Measurements from ENCODE around the gene RHPN2.
"Not testable (repeated sequence)": the region's sequence is repeated elsewhere in the genome, so short reads cannot be mapped to it uniquely, and the experiment has no call there.

Gene RHPN2

DNA sequence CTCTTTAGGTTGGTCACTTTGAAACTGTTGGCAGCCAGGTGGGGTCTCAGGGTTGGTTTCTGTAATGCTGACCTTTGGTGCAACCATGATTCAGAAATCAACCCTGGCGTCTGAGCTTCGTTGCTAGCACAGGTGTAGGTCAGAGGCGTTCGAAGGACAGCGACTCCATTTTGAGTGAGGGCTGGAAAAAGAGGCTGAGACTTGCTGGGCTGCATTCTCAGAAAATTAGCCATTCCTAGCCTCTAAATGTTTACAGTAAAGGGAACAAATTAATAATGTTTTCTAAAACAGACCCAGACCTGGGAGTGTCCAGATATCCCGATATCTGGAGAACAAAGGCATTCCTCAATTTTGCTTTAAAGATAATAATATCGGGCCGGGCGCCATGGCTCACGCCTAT is 29.2 kb downstream of the RHPN2 start:
- TF ChIP-seq, protein P1, sequence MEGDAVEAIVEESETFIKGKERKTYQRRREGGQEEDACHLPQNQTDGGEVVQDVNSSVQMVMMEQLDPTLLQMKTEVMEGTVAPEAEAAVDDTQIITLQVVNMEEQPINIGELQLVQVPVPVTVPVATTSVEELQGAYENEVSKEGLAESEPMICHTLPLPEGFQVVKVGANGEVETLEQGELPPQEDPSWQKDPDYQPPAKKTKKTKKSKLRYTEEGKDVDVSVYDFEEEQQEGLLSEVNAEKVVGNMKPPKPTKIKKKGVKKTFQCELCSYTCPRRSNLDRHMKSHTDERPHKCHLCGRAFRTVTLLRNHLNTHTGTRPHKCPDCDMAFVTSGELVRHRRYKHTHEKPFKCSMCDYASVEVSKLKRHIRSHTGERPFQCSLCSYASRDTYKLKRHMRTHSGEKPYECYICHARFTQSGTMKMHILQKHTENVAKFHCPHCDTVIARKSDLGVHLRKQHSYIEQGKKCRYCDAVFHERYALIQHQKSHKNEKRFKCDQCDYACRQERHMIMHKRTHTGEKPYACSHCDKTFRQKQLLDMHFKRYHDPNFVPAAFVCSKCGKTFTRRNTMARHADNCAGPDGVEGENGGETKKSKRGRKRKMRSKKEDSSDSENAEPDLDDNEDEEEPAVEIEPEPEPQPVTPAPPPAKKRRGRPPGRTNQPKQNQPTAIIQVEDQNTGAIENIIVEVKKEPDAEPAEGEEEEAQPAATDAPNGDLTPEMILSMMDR (IDR thresholded peaks at IDR 0.05; ENCODE audit: extremely low read depth, insufficient read depth, missing control alignments), result no peak
- in situ Hi-C loops (cut with MboI; ENCODE audit: low pct_unique_long_range_greater_than_20kb, low sequenced_read_pairs, unreplicated experiment), result no loop called here
- no peak for DNase-seq (ENCODE audit: low spot score)

DNA sequence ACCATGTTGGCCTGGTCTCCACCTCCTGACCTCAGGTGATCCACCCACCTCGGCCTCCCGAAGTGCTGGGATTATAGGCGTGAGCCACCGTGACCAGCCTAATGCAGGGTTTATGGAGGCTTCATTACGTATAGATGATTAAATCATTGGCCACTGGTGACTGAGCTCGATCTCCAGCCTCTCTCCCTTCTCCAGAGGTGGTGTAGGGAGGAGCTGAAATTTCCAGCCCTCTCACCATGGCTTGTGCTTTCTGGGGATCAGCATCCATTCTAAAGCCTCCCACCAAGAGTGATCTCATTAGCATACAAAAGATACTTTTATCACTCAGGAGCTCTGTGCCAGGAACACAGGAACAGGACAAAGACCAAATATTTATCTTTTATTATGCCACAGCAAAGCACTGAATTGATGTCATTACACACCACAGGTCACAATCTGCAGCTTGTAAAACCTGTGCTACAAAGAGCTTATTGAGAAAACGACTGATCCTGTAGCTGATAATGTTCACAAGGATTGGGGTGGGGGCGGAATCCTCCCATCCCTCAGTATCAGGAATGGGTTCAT is 32.4 kb downstream of the RHPN2 start:
- TF ChIP-seq, protein P1 (IDR thresholded peaks at IDR 0.05; ENCODE audit: extremely low read depth, insufficient read depth, missing control alignments), result no peak
- no peak for DNase-seq (ENCODE audit: low spot score)
- in situ Hi-C loops (cut with MboI; ENCODE audit: low pct_unique_long_range_greater_than_20kb, low sequenced_read_pairs, unreplicated experiment), result no loop called here

DNA sequence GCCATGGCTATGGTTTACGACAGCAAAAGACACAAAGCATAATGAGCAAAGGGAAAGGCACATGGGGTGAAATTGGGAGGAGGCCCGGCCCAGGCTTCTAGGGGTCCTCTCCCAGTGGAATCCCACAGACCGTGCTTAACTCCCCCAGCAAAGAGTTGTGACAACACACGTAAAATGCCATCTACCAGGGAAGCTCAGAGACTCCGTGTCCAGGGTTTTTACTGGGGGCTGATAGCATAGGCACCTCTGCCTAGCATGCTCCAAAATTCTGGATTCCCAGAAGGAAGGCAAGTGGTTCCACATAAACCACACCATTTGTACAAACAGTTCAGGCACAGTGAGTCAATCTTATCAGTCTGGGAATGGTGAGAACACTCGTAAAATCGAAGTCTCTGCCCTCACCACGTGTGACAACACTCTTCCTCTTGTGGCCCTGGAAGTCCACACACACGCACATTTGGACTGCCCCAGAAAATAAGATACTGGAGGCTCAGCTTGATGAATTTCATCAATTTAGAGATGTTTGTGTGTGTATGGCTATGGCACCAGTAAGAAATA is 34.9 kb downstream of the RHPN2 start:
- in situ Hi-C loops (cut with MboI; ENCODE audit: low pct_unique_long_range_greater_than_20kb, low sequenced_read_pairs, unreplicated experiment), result no loop called here
- TF ChIP-seq, protein P1 (IDR thresholded peaks at IDR 0.05; ENCODE audit: extremely low read depth, insufficient read depth, missing control alignments), result no peak
- no peak for DNase-seq (ENCODE audit: low spot score)

DNA sequence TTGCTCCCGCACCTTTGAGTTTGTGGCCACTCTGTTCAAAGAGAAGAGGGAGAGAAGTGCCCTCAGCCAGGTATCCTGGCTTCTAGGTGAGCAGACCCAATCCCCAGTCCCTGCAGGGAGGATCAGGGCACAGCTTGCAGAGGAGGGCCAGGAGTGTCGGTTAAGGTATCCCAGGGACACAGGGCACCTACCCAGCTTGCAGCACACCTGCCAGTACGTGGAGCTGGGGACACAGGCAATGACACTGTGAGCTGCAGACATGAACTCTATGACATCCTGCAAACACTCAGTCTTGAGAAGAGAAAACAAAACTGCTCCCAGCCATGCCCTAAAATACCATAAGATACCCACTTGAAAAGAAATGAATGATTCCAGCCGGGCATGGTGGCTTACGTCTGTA is 38.1 kb downstream of the RHPN2 start:
- DNase-seq (ENCODE audit: low spot score); in situ Hi-C loops (cut with MboI; ENCODE audit: low pct_unique_long_range_greater_than_20kb, low sequenced_read_pairs, unreplicated experiment): not testable (repeated sequence)

DNA sequence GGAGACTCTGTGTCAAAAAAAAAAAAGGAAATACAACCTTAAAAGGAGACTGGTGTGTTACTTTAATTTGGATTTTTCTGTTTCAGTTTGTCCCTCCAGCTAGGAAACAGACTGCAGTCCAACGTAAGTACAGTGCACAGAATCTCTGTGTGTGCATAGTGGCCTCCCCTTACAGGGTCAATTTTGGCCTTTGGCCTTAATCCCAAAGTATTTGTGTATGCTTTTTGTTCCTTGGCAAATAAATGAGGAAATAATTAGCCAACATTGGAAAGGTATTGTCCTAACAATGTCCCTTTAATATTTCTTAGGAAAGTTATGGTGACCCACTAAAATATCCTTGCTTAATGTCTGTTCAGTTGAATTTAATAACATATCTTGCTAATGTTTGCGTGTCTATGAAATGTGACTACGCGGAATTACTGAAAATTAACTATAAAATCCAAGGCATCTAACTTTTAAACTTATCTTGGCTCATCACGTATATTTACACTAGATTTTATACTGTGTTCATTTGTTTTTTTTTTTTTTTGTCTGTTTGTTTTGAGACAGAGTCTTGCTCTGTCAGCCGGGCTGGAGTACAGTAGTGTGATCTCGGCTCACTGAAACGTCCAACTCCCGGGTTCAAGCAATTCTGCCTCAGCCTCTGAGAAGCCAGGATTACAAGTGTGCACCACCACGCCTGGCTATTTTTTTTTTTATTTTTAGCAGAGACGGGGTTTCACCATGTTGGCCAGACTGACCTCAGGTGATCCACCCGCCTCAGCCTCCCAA is 39.0 kb downstream of the RHPN2 start:
- DNase-seq (ENCODE audit: low spot score); in situ Hi-C loops (cut with MboI; ENCODE audit: low pct_unique_long_range_greater_than_20kb, low sequenced_read_pairs, unreplicated experiment): not testable (repeated sequence)

DNA sequence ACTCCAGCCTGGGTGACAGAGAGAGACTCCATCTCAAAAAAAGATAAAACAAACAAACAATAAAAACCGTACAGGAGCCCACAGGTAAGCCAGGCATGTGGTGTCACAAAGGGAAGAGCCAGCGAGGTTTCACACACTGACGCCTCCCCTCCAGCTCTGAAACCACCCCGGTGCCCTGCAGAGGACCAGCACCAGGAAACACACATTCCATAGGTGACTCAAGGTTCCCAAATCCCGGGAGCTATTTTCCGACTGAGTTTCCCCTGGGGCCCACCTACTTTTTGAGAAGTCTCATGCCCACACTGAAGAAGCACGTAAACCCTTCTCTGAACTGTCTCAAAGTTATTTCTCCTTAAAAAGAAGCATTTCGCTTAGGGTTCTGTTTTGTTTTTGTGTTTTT is 40.3 kb downstream of the RHPN2 start:
- DNase-seq (ENCODE audit: low spot score), result no peak
- TF ChIP-seq, protein P1 (IDR thresholded peaks at IDR 0.05; ENCODE audit: extremely low read depth, insufficient read depth, missing control alignments), result no peak
- in situ Hi-C loops (cut with MboI; ENCODE audit: low pct_unique_long_range_greater_than_20kb, low sequenced_read_pairs, unreplicated experiment), result no loop called here

DNA sequence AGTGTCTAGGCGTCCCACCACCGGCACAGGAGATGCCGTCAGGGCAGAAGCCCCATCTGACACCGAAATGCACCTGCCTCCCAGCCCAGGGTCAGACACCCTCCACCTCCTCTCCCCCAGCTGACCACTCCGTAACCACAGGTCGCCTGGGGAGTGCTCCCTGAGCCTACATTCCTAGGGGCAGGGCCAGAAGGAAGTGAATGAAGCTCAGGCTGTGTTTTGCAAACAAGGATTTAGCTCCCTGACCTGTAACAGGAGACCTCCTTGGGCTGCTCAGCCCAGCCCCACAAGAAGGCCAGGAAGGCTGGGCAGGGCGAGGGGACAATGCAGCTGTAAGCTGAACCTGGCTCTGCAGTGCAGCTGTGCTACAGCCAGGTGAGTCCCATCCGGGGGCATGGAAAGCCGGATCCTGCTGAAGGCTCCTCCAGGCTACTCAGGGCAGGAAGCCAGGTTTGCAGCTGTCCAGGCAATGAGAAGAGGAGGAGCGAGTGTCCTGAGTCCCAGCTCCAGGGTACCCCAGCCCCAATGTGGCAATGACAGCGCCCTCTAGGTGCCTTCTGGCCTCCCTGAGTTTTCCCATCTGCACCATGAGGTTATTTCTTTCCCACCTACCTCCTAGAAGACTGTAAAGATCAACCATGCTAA is 42.1 kb downstream of the RHPN2 start:
- DNase-seq (ENCODE audit: low spot score), result no peak
- in situ Hi-C loops (cut with MboI; ENCODE audit: low pct_unique_long_range_greater_than_20kb, low sequenced_read_pairs, unreplicated experiment), result no loop called here

DNA sequence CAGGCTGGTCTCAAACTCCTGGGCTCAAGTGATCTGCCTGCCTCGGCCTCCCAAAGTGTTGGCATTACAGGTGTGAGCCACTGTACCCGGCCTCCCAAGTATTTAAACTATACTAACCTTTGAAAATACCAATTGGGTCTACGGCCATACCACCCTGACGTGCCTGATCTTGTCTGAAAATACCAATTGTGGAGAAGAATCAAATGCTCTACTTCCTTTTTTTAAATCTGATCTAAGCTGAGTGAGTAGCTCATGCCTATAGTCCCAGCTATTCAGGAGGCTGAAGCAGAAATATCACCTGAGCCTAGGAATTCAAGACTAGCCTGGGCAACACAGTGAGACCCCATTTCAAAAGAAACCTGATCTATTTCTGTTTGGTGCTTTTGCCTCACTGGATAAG is 53.8 kb downstream of the RHPN2 start:
- DNase-seq (ENCODE audit: low spot score); in situ Hi-C loops (cut with MboI; ENCODE audit: low pct_unique_long_range_greater_than_20kb, low sequenced_read_pairs, unreplicated experiment): not testable (repeated sequence)

More for the DNA sequence above, 42.1 kb downstream of the RHPN2 start:
- TF ChIP-seq, protein P1 (IDR thresholded peaks at IDR 0.05; ENCODE audit: extremely low read depth, insufficient read depth, missing control alignments), result no peak
